ENCODE results near the gene TMPRSS2. TPM values are rescaled to one million over a fixed set of nuclear protein-coding genes. Genes with fewer than 3 reads are reported as not detected.
A peak's percentile ranks its signal among the peaks of the same experiment; 100 is the strongest.

Gene TMPRSS2
- total and polyA plus RNA-seq, 9 of the 15 experiments (the other 6 are each of a cell fraction or from before 2014, with no cell fraction given) = 0.20 TPM; not detected in 8

DNA sequence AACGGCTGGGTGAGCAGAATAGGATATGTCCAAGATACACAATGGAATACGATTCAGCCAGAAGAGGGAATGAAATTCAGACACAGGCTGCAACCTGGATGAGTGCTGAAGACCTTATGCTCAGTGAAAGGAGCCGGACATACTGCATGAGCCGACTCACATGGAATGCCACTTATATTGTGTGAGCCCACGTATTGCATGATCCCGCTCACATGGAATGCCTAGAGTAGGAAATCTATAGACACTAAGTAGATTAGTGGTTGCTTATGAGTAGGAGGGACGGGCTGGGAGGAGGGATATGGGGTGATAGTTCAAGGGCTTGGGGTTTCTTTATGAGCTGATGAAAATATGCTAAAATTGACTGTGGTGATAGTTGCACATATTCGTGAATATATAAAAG is 26.8 kb downstream of the TMPRSS2 start:
- 3% methylated on average over 8 of the region's 8 CpGs for WGBS (ENCODE audit: insufficient coverage, low coverage, missing lambda C conversion rate)
- H3K36me3 ChIP-seq (ENCODE audit: control insufficient read depth, insufficient read depth, low read length) = no peaks in the 10 kb centered on the region
- H2AFZ ChIP-seq (ENCODE audit: low read depth, low read length) = no peak overlapping the region
- H3K4me2 ChIP-seq (ENCODE audit: insufficient read depth, low read length) = no peak overlapping the region
- ChIA-PET POLR2A (interaction anchor here (1.1 kb wide), 1 partner anchor 12 kb away, joined by 3 read pairs; no protein-coding TSS in a partner anchor), CTCF (ENCODE audit: low intra/inter-chr PET ratio) (no interaction called here)
- DNase-seq (ENCODE audit: extremely low read depth in 1 of 4, low spot score in 3 of 4) (no peak), FAIRE-seq (peak; percentile 35), ATAC-seq (no peak)
- no peak overlapping the region for H3K4me3 ChIP-seq
- intact Hi-C loops (cut with micrococcal nuclease) (no loop called here), in situ Hi-C loops (cut with MboI) (no loop called here)
- TF ChIP-seq, protein P1, sequence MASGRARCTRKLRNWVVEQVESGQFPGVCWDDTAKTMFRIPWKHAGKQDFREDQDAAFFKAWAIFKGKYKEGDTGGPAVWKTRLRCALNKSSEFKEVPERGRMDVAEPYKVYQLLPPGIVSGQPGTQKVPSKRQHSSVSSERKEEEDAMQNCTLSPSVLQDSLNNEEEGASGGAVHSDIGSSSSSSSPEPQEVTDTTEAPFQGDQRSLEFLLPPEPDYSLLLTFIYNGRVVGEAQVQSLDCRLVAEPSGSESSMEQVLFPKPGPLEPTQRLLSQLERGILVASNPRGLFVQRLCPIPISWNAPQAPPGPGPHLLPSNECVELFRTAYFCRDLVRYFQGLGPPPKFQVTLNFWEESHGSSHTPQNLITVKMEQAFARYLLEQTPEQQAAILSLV (tag; IDR thresholded peaks at IDR 0.05) = no peak
- TF ChIP-seq CBFA2T3 (IDR thresholded peaks at IDR 0.05) (no peak), CAMTA2 (CRISPR knock-in tag; conservative IDR thresholded peaks at IDR 0.05) (no peak), MTA2 (IDR thresholded peaks at IDR 0.05; ENCODE audit: low read depth) (no peak), PPARD (CRISPR knock-in tag; IDR thresholded peaks at IDR 0.05) (no peak), MAFF (IDR thresholded peaks at IDR 0.05; ENCODE audit: low read length) (no peak), MCM7 (IDR thresholded peaks at IDR 0.05) (no peak), HNRNPLL (IDR thresholded peaks at IDR 0.05; ENCODE audit: low read depth, low read length, poor library complexity, severe bottlenecking) (no peak), ZNF668 (CRISPR knock-in tag; IDR thresholded peaks at IDR 0.05) (no peak)
- TF ChIP-seq, protein P2, sequence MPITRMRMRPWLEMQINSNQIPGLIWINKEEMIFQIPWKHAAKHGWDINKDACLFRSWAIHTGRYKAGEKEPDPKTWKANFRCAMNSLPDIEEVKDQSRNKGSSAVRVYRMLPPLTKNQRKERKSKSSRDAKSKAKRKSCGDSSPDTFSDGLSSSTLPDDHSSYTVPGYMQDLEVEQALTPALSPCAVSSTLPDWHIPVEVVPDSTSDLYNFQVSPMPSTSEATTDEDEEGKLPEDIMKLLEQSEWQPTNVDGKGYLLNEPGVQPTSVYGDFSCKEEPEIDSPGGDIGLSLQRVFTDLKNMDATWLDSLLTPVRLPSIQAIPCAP (CRISPR knock-in tag; IDR thresholded peaks at IDR 0.05; ENCODE audit: borderline replicate concordance) = no peak
- TF ChIP-seq, protein P3, sequence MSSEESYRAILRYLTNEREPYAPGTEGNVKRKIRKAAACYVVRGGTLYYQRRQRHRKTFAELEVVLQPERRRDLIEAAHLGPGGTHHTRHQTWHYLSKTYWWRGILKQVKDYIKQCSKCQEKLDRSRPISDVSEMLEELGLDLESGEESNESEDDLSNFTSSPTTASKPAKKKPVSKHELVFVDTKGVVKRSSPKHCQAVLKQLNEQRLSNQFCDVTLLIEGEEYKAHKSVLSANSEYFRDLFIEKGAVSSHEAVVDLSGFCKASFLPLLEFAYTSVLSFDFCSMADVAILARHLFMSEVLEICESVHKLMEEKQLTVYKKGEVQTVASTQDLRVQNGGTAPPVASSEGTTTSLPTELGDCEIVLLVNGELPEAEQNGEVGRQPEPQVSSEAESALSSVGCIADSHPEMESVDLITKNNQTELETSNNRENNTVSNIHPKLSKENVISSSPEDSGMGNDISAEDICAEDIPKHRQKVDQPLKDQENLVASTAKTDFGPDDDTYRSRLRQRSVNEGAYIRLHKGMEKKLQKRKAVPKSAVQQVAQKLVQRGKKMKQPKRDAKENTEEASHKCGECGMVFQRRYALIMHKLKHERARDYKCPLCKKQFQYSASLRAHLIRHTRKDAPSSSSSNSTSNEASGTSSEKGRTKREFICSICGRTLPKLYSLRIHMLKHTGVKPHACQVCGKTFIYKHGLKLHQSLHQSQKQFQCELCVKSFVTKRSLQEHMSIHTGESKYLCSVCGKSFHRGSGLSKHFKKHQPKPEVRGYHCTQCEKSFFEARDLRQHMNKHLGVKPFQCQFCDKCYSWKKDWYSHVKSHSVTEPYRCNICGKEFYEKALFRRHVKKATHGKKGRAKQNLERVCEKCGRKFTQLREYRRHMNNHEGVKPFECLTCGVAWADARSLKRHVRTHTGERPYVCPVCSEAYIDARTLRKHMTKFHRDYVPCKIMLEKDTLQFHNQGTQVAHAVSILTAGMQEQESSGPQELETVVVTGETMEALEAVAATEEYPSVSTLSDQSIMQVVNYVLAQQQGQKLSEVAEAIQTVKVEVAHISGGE (CRISPR knock-in tag; IDR thresholded peaks at IDR 0.05) = no peak
- H3K4me1 ChIP-seq (replicated peaks in 1 of 2; ENCODE audit: control insufficient read depth in 2 of 2, insufficient read depth in 2 of 2, low read length in 2 of 2) = no peaks in the 10 kb centered on the region
- H3K9me3 ChIP-seq (replicated peaks; ENCODE audit: control insufficient read depth, insufficient read depth, low read depth, low read length) = no peaks in the 10 kb centered on the region
- H3K9me1 ChIP-seq (ENCODE audit: control insufficient read depth, insufficient read depth, low read length) = no peaks in the 10 kb centered on the region
- BruUV-seq (replicated peaks) = no TSS peak
- H4K20me1 ChIP-seq (replicated peaks; ENCODE audit: control insufficient read depth, insufficient read depth, low read length) = no peaks in the 10 kb centered on the region
- no peak overlapping the region for H3K9ac ChIP-seq (ENCODE audit: insufficient read depth in 1 of 2, low read depth in 2 of 2, low read length in 2 of 2)
- no peaks in the 10 kb centered on the region for H3K79me2 ChIP-seq (ENCODE audit: control insufficient read depth, insufficient read depth, low read length)
- H3K27ac ChIP-seq (ENCODE audit: extremely low read depth, low read depth, low read length) = no peak overlapping the region
- H3K27me3 ChIP-seq (ENCODE audit: control insufficient read depth in 2 of 2, insufficient read depth in 2 of 2, low read length in 2 of 2) = peaks cover 21 to 35% of the 10 kb centered on the region in 2 experiments; a peak in 4 of 5 replicates
